SIG-M5 treated with dmso at 0.1 percent for 504 hours (cell line): ENCODE results near the gene DPH2.

Experiments used
- DNase-seq: peaks from one replicate; lab custom pipeline; 2025; ENCODE audit not compliant: unreplicated experiment; lab: John Stamatoyannopoulos, UW

DPH2 gene

GRCh38 chr1:43998000-43998378, 28.2 kb downstream of the DPH2 start:
- no peak for DNase-seq

- DNase-seq: no peak
Measured at GRCh38 chr1:43999455-43999854, 29.6 kb downstream of the DPH2 start.

GRCh38 chr1:44000122-44000665, 30.4 kb downstream of the DPH2 start:
- no peak for DNase-seq

GRCh38 chr1:44002165-44002564, 32.4 kb downstream of the DPH2 start:
- no peak for DNase-seq

GRCh38 chr1:44002606-44003157, 32.9 kb downstream of the DPH2 start:
- DNase-seq: no peak

- no peak for DNase-seq
Measured at GRCh38 chr1:44008259-44008658, 38.4 kb downstream of the DPH2 start.

- no peak for DNase-seq
Measured at GRCh38 chr1:44010935-44011471, 41.2 kb downstream of the DPH2 start.

GRCh38 chr1:44012404-44012803, 42.6 kb downstream of the DPH2 start:
- no peak for DNase-seq

GRCh38 chr1:44012941-44013609, 43.3 kb downstream of the DPH2 start:
- no peak for DNase-seq

GRCh38 chr1:44013949-44014348, 44.1 kb downstream of the DPH2 start:
- no peak for DNase-seq

- no peak for DNase-seq
Measured at GRCh38 chr1:44014365-44015104, 44.7 kb downstream of the DPH2 start.

- no peak for DNase-seq
Measured at GRCh38 chr1:44015206-44015605, 45.4 kb downstream of the DPH2 start.

- DNase-seq: no peak
Measured at GRCh38 chr1:44016041-44016889, 46.5 kb downstream of the DPH2 start.

- DNase-seq: no peak
Measured at GRCh38 chr1:44016890-44017400, 47.1 kb downstream of the DPH2 start.

- no peak for DNase-seq
Measured at GRCh38 chr1:44019466-44019948, 49.7 kb downstream of the DPH2 start.

- no peak for DNase-seq
Measured at GRCh38 chr1:44020464-44020863, 50.7 kb downstream of the DPH2 start.

GRCh38 chr1:44021156-44021555, 51.3 kb downstream of the DPH2 start:
- no peak for DNase-seq

GRCh38 chr1:44021581-44022321, 51.9 kb downstream of the DPH2 start:
- DNase-seq: no peak
